HFFc6 (cell line): ENCODE results near the gene NEFH. TPM values are rescaled to one million over a fixed set of nuclear protein-coding genes. Genes with fewer than 3 reads are reported as not detected.
"Not testable (repeated sequence)": the region's sequence is repeated elsewhere in the genome, so short reads cannot be mapped to it uniquely, and the experiment has no call there.

Source experiments
- DNase-seq: peaks from one replicate; pipeline ENCODE4 v3.0.0-alpha.2; 2018
- H3K27ac Mint-ChIP-seq: 2 replicates; pipeline ENCODE4 v1.8.0; 2020; ENCODE audit warnings: mild to moderate bottlenecking, mixed read lengths
- H3K27me3 Mint-ChIP-seq: 2 replicates; pipeline ENCODE4 v1.8.0; 2021; ENCODE audit warnings: mild to moderate bottlenecking, moderate library complexity, mixed read lengths; ENCODE audit not compliant: insufficient read depth
- H3K36me3 Mint-ChIP-seq: 2 replicates; pipeline ENCODE4 v1.8.0; 2021; ENCODE audit warnings: low read depth, mixed read lengths
- H3K4me1 Mint-ChIP-seq: 2 replicates; pipeline ENCODE4 v1.8.0; 2020; ENCODE audit warnings: low read depth, mixed read lengths
- H3K4me3 Mint-ChIP-seq: 2 replicates; pipeline ENCODE4 v1.8.0; 2020; ENCODE audit warnings: mild to moderate bottlenecking, moderate library complexity, mixed read lengths
- H3K9me3 Mint-ChIP-seq: 2 replicates; pipeline ENCODE4 v1.8.0; 2020; ENCODE audit warnings: mild to moderate bottlenecking, mixed read lengths
- total RNA-seq, 6 experiments: library from RNA; stranded (reverse); fragmentation: NEBNext Ultra II Directional; extraction: Animal tissue kit (Norgen Biotek cat#: 25700); gene quantifications; 2 replicates in 1 of 6; 3 replicates in 5 of 6; pipeline ENCODE4 v1.2.3, GENCODE V29; 2021
- TF ChIP-seq, protein P1 (sequence below): fragments of 200-600 bp; sonication (generic); IDR thresholded peaks from 2 replicates; pipeline ENCODE4 v1.5.0; 2021; ENCODE audit warnings: antibody characterized with exemption, mild to moderate bottlenecking

The NEFH gene
- total RNA-seq, 6 experiments from 2014 or later, result not detected

DNA sequence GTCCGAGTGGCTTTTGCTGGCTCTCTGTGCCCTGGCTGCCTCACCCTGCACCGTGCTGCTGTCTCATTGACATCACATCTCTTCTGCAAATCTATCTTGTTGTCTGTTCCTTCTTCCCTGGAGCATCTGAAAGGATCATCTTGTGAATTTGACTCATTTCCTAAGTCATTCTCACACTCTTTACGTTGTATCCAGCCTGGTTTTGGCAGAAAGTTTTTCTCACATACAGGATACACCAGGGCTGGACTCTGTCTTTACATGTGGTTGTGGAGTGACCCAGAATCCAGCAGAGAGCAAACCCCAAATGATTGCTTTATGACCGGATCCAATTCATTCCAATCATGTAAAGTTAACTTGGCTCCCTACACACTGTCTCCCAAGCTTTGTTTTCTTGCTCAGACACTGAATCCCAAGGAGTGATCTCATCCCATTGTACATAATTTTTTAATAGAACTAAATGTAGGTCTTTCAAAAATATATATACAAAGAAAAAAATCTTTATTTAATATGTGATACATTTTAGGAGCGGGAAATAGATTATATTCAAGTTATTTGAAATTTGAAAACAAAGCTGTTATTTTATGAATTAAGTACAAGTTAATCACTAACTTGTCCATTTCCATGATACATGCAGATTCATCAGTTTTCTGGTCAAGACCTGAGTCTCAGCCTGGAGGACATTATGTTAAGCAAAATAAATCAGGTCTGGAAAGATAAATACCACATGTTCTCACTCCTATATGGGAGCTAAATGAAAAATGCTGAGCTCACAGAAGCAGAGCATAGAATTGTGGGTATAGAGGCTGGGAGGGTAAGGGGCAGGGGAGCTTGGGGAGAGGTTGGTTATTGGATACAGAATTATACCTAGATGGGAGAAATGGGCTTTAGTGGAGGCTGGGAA lies 44.5 kb upstream of the NEFH start:
- Mint-ChIP-seq H3K27ac (no peak overlapping the region), H3K36me3 (no peaks in the 10 kb centered on the region), H3K4me3 (no peak overlapping the region), H3K9me3 (no peaks in the 10 kb centered on the region), H3K4me1 (no peaks in the 10 kb centered on the region), H3K27me3 (peaks cover 53% of the 10 kb centered on the region)
- TF ChIP-seq, protein P1, sequence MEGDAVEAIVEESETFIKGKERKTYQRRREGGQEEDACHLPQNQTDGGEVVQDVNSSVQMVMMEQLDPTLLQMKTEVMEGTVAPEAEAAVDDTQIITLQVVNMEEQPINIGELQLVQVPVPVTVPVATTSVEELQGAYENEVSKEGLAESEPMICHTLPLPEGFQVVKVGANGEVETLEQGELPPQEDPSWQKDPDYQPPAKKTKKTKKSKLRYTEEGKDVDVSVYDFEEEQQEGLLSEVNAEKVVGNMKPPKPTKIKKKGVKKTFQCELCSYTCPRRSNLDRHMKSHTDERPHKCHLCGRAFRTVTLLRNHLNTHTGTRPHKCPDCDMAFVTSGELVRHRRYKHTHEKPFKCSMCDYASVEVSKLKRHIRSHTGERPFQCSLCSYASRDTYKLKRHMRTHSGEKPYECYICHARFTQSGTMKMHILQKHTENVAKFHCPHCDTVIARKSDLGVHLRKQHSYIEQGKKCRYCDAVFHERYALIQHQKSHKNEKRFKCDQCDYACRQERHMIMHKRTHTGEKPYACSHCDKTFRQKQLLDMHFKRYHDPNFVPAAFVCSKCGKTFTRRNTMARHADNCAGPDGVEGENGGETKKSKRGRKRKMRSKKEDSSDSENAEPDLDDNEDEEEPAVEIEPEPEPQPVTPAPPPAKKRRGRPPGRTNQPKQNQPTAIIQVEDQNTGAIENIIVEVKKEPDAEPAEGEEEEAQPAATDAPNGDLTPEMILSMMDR, result no peak
- no peak for DNase-seq

DNA sequence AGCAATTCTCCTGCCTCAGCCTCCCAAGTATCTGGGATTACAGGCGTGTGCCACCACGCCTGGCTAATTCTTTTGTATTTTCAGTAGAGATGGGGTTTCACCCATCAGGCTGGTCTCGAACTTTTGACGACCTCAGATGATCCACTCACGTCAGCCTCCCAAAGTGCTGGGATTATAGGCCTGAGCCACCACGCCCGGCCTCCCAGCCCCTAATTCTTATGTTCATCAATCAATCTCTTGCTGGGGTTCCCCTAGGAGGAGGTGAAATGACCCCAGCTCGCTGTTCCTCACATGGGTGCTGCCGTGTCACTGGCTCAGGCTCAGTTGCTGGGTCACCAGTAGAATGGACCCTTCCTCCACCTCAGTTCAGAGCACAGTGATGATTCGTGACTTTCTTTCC lies 41.7 kb upstream of the NEFH start, which contains the start of gene RFPL1:
RFPL1 (plus strand) TSS at position 301 of the 400 bp plus-strand sequence.
- H3K9me3 Mint-ChIP-seq, DNase-seq, H3K36me3 Mint-ChIP-seq, H3K27ac Mint-ChIP-seq, H3K4me1 Mint-ChIP-seq, H3K4me3 Mint-ChIP-seq: not testable (repeated sequence)
- peaks cover 47% of the 10 kb centered on the region for H3K27me3 Mint-ChIP-seq

DNA sequence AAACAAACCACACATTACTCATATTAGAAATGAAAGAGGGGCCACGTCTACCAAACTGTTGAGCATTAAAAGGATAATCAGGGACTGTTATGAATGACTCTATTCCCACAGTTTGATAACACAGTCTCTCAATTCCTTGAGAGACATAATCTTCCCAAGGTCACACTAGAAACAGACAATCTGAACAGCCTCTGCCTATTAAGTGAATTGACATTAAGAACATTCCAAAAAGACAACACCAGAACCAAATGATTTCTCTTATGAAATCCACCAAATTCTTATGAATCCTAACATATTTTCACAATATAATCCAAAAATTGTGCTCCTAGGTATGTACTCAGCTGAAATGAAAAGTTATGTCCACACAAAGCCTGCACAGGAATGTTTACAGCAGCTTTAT lies 37.0 kb upstream of the NEFH start:
- Mint-ChIP-seq H3K4me1 (peaks cover 8% of the 10 kb centered on the region; the same call in 1 of the 2 replicates), H3K27ac (no peak overlapping the region), H3K4me3 (no peak overlapping the region), H3K27me3 (peaks cover 37% of the 10 kb centered on the region), H3K9me3 (no peaks in the 10 kb centered on the region), H3K36me3 (no peaks in the 10 kb centered on the region)
- DNase-seq, result no peak
- TF ChIP-seq, protein P1, result no peak

DNA sequence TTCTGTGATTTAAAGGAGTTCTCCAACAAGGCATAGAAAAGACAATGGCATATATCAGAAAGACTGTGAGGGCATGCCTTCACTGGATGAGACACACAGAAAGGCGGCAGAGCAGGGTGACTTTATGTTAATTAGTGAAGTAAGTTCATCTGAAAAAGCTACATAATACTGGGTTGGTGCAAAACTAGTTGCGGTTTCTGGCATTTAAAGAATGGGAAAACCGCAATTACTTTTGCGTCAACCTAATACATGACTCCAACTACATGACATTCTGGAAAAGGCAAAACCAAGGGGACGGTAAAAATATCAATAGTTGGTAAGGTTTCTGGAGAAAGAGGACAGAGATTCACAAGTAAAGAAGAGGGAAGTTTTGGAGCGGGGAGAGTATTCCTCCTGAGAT lies 36.6 kb upstream of the NEFH start:
- TF ChIP-seq, protein P1, result no peak
- no peak for DNase-seq
- H3K36me3 Mint-ChIP-seq, result no peaks in the 10 kb centered on the region
- no peaks in the 10 kb centered on the region for H3K9me3 Mint-ChIP-seq
- no peak overlapping the region for H3K4me3 Mint-ChIP-seq
- peaks cover 35% of the 10 kb centered on the region for H3K27me3 Mint-ChIP-seq
- no peak overlapping the region for H3K27ac Mint-ChIP-seq
- peaks cover 8% of the 10 kb centered on the region; the same call in 1 of the 2 replicates for H3K4me1 Mint-ChIP-seq

DNA sequence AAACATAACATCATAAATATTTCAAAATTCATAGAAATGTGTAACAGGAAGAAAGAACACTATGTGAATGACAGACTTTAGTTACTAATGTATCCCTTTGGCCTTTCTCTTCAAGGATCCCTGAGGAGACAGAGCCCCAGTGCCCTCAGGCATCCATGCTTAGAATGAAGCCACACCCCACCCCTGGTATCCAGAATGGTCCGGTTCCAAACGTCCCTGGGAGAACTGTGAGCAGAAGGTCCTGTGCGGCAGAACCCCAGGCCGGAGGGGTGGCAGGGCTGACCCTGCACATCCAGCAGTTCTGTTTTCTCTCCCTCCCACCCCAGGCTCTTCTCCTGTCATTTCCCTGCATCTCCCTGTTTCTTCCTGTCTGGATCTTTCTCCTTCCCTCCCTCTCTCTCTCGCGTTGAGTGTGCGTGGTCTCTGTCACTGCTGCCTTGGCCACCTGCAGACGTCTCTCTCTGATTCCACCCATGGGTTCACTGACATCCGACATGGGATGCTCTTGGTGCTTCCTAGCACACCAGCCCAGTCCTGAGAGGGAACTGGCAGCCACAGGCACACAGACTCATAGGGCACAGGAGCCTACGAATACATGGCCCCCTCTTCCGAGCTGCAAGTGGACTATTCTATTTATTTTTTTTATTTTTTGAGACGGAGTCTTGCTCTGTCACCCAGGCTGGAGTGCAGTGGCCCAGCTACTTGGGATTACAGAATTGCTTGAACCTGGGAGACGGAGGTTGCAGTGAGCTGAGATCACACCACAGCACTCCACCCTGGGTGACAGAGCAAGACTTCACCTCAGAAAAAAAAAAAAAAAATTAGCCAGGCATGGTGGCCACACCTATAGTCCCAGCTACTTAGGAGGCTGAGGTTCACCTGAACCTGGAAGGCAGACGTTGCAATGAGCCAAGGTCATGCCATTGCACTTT lies 35.9 kb upstream of the NEFH start:
- TF ChIP-seq, protein P1, result no peak
- Mint-ChIP-seq H3K4me3 (no peak overlapping the region), H3K36me3 (no peaks in the 10 kb centered on the region), H3K27me3 (peaks cover 33% of the 10 kb centered on the region), H3K27ac (no peak overlapping the region), H3K4me1 (peaks cover 8% of the 10 kb centered on the region; the same call in 1 of the 2 replicates), H3K9me3 (no peaks in the 10 kb centered on the region)
- no peak for DNase-seq
